Activated naive CD4-positive, alpha-beta T cell treated with anti-CD3 and anti-CD28 coated beads, Interleukin-2, amount 50 U/mL, for 24 hours (primary cell): ENCODE data around the gene CWC22.
"Not testable (repeated sequence)": the region's sequence is repeated elsewhere in the genome, so short reads cannot be mapped to it uniquely, and the experiment has no call there.

Experiments used
- H3K27ac Mint-ChIP-seq: one replicate; pipeline ENCODE4 v1.8.0; 2021; ENCODE audit warnings: mild to moderate bottlenecking, mixed read lengths
- H3K27me3 Mint-ChIP-seq: one replicate; pipeline ENCODE4 v1.8.0; 2021; ENCODE audit warnings: mixed read lengths
- H3K36me3 Mint-ChIP-seq: one replicate; pipeline ENCODE4 v1.8.0; 2021; ENCODE audit warnings: mixed read lengths
- H3K4me1 Mint-ChIP-seq: one replicate; pipeline ENCODE4 v1.8.0; 2021; ENCODE audit warnings: mixed read lengths
- H3K4me3 Mint-ChIP-seq: one replicate; pipeline ENCODE4 v1.8.0; 2021; ENCODE audit warnings: mild to moderate bottlenecking, mixed read lengths
- H3K9me3 Mint-ChIP-seq: one replicate; pipeline ENCODE4 v1.8.0; 2021; ENCODE audit warnings: mixed read lengths

CWC22 gene

DNA sequence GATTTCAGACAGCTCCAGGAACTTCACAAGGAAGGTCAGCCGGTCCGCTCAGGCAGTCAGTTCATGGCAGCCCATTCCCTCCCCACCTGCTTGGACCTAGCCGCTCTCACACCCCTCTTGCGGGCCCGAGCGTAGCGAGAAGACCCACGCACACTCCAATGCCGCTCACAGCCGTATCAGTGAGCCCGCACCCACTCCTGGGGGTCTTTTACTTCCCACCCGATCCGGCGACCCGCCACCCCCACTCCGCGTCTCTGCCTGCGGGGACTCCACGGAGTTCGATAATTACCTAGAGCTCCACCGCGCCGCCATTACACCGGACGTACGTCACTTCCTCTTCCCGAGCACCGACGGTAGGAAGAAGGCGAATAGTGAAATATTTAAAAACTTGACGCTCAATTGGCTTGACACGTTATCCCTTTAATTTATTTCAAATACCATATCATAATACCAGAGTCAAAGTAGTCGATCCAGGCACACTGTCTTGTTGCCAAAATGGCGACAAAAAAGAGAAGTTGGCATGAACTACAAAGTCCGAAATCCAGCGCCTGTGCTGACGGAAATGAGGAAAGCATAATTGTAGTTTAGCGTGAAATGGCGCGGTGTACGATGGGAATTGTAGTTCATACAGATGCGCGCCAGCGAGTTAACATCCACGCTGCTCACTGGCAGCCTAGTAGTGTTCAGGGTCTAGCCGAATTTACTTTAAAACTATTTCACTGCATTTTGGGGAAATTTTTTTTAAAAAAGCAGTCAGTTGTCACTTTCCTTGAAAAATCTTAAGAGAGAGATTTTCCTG, at the start of gene CWC22:
Gene CWC22, minus strand, starts transcription at position 517 of the 799 bp plus-strand sequence. CDS start 13,956 bp downstream, outside the sequence.
- peak within 1 kb of the TSS; percentile 99 for H3K27ac Mint-ChIP-seq
- no peaks in the 10 kb centered on the region for H3K27me3 Mint-ChIP-seq
- H3K36me3 Mint-ChIP-seq: peaks cover 3% of the 10 kb centered on the region
- H3K9me3 Mint-ChIP-seq: no peaks in the 10 kb centered on the region
- H3K4me3 Mint-ChIP-seq: peak within 1 kb of the TSS; percentile 98
- H3K4me1 Mint-ChIP-seq: peaks cover 47% of the 10 kb centered on the region

DNA sequence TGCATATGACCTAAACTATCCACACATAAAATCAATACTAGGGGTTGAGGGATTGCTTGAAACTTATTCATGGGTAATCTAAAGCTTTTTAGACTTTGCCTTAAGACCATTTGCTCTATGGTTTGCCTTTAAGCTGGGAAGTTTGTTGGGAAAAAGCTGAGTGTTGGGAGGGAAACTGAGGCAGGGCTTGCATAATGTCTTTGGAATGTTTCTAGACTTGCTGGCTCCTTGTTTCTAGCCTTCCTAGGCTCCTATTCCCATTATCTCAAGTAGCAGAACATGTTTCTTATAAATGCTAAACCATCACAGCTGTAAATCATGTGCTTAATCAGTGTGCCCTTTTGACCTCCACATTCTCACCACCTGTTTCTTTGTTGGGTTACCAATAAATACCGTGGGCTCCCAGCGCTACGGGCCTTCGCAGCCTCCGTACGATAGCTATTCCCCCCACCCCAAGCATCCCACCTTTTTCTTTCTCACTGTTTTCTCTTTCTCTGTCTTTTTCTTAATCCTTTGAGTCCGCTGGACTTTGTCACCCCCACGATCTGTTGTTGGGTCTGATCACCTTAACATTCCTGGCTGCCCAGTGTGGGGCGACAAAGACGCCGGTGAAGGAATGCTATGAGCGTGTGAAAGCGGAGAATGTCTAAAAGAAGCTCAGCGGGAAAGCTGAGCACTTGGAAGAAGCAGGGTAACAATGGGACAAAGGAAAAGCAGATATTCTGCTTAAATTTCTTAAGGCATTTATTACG, 49.4 kb upstream of the CWC22 start:
- Mint-ChIP-seq H3K4me1 (no peaks in the 10 kb centered on the region), H3K9me3 (no peaks in the 10 kb centered on the region), H3K27ac (no peak overlapping the region), H3K36me3 (no peaks in the 10 kb centered on the region), H3K4me3 (no peak overlapping the region), H3K27me3 (peaks cover 3% of the 10 kb centered on the region)

DNA sequence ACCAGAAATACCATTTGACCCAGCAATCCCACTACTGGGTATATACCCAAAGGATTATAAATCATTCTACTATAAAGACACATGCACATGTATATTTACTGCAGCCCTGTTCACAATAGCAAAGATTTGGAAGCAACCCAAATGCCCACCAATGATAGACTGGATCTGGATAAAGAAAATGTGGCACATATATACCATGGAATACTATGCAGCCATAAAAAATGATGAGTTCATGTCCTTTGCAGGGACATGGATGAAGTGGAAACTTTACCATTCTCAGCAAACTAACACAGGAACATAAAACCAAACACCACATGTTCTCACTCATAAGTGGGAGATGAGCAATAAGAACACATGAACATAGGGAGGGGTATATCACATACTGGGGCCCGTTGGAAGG, 47.5 kb upstream of the CWC22 start:
- H3K27ac Mint-ChIP-seq, H3K27me3 Mint-ChIP-seq, H3K36me3 Mint-ChIP-seq, H3K9me3 Mint-ChIP-seq, H3K4me1 Mint-ChIP-seq, H3K4me3 Mint-ChIP-seq: not testable (repeated sequence)

DNA sequence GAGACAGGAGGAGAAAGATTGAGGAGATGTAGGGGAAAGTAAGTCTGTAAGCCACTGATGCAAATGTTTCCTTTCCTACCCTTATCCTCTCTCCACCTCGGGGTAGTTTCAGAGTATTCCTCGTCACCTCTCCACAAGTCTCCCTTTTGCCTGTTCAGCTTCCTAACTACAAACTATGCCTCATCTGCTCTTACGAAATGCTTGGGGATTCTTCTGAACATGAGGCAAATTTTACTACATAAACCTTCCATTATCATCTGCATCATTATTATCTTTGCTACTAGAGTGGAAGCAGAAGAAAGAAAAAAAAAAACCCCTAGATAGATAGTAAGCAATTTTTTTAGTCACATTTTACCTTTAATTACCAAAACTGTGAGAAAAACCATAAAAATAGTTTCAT, 43.1 kb upstream of the CWC22 start:
- no peaks in the 10 kb centered on the region for H3K36me3 Mint-ChIP-seq
- peaks cover 16% of the 10 kb centered on the region for H3K27me3 Mint-ChIP-seq
- no peak overlapping the region for H3K4me3 Mint-ChIP-seq
- H3K9me3 Mint-ChIP-seq: no peaks in the 10 kb centered on the region
- no peaks in the 10 kb centered on the region for H3K4me1 Mint-ChIP-seq
- H3K27ac Mint-ChIP-seq: no peak overlapping the region

DNA sequence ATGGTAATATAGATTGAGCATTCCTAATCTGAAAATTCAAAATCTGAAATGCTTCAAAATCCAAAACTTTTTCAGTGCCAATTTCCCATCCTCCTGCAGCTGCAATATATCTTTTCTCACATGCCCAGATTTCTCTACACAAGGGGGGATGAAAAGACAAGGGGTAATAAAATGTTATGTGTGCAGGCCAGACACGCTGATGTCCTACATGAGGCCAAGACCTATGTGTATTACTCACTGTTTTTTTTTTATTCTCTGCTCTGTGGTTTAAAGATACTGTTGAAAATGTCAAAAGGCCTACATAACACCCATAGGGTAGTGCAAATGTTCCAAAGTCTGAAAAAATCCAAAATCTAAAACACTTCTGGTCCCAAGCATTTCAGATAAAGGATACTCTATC, 41.2 kb upstream of the CWC22 start:
- no peaks in the 10 kb centered on the region for H3K36me3 Mint-ChIP-seq
- H3K4me1 Mint-ChIP-seq: no peaks in the 10 kb centered on the region
- H3K27me3 Mint-ChIP-seq: peaks cover 20% of the 10 kb centered on the region
- no peak overlapping the region for H3K27ac Mint-ChIP-seq
- no peaks in the 10 kb centered on the region for H3K9me3 Mint-ChIP-seq
- no peak overlapping the region for H3K4me3 Mint-ChIP-seq

DNA sequence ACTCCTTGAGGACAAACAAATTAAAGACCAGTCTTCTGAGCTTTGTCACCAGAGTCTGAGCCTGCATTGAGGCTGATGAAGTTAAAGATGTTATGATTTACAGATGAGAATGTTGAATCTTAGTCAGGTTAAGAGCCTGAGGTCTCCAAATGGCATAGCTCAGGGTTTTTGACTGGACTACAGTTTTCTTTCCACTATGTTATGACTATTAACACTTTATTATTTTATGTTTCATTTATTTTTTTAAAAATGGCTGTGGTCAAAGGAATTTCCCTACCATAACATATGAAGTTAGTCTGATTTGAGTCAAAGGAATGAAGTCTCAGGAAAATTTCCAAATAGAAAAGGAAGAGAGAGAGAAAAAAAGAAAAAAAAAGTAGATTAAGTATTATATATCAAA, 39.7 kb upstream of the CWC22 start:
- H3K27me3 Mint-ChIP-seq: peaks cover 19% of the 10 kb centered on the region
- H3K36me3 Mint-ChIP-seq: no peaks in the 10 kb centered on the region
- H3K4me3 Mint-ChIP-seq: no peak overlapping the region
- no peaks in the 10 kb centered on the region for H3K4me1 Mint-ChIP-seq
- H3K9me3 Mint-ChIP-seq: no peaks in the 10 kb centered on the region
- H3K27ac Mint-ChIP-seq: no peak overlapping the region

DNA sequence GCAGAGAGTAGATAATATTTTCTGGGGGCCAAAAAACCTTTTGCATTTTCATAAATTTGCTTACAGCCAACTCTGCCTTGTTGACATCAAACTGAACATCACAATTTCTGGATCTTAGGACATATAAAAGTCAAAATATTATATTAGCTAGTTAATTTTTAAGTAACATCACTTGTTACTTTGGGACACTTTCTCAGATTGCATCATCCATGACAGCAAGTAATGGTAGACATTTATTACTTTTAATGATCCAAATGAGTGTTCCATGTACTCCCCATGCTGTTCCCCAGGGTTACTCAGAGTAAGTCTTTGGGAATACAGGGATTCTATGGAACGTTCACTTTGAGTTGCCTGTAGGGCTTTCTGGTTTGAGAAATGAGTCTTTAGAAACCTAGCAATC, 39.1 kb upstream of the CWC22 start:
- Mint-ChIP-seq H3K4me3 (no peak overlapping the region), H3K27me3 (peaks cover 19% of the 10 kb centered on the region), H3K9me3 (no peaks in the 10 kb centered on the region), H3K4me1 (no peaks in the 10 kb centered on the region), H3K36me3 (no peaks in the 10 kb centered on the region), H3K27ac (no peak overlapping the region)

DNA sequence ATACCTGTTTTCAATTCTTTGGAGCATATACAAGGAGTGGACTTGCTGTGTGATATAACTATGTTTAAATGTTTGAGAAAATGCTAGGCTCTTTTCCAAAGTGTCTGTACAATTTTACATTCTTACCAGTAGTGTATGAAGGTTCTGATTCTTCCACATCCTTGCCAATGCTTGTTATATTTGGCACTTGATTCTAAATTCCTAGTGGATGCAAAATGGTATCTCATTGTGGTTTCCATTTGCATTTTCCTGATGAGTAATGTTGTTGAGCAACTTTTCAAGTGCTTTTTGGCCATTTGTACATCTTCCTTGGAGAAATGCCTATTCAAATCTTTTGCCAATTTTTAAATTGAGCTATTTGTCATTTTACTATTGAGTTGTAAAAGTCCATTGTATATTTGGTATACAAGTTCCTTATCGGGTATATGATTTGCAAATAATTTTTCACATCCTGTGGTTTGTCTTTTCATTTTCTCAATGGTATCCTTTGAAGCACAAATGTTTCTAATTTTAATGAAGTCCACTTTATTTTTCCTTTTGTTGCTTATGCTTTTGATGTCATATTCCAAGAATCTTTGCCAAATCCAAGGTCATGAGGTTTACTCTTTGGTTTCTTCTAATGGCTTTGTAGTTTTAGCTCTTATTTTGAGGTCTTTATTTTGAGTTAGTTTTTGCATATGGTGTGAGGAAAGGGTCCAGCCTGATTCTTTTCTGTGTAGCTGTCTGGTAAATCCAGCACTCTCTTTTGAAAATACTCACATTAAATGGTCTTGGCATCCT, 33.2 kb upstream of the CWC22 start:
- no peaks in the 10 kb centered on the region for H3K9me3 Mint-ChIP-seq
- H3K27ac Mint-ChIP-seq: no peak overlapping the region
- H3K4me1 Mint-ChIP-seq: no peaks in the 10 kb centered on the region
- H3K27me3 Mint-ChIP-seq: peaks cover 22% of the 10 kb centered on the region
- no peaks in the 10 kb centered on the region for H3K36me3 Mint-ChIP-seq
- H3K4me3 Mint-ChIP-seq: no peak overlapping the region

DNA sequence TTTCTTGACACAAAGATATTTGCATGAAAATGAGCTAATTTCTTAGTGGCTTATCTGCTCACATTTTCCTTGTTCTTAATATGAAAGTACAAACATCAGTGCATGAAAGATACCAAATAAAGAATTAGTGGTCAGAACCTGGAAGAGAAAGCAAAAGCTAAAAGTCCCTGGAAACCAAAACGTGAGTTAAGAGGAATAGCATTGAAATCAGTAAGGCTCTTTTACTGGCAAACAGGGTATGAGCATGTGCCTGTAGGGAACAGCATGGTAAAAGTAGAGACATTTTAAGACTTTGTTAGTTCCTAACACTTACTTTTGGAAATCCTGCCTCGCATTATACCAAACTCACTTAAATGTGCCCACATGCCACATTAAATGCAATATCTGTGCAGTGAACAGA, 31.9 kb upstream of the CWC22 start:
- Mint-ChIP-seq H3K4me1 (no peaks in the 10 kb centered on the region), H3K4me3 (no peak overlapping the region), H3K9me3 (no peaks in the 10 kb centered on the region), H3K27me3 (peaks cover 22% of the 10 kb centered on the region), H3K27ac (no peak overlapping the region), H3K36me3 (no peaks in the 10 kb centered on the region)

DNA sequence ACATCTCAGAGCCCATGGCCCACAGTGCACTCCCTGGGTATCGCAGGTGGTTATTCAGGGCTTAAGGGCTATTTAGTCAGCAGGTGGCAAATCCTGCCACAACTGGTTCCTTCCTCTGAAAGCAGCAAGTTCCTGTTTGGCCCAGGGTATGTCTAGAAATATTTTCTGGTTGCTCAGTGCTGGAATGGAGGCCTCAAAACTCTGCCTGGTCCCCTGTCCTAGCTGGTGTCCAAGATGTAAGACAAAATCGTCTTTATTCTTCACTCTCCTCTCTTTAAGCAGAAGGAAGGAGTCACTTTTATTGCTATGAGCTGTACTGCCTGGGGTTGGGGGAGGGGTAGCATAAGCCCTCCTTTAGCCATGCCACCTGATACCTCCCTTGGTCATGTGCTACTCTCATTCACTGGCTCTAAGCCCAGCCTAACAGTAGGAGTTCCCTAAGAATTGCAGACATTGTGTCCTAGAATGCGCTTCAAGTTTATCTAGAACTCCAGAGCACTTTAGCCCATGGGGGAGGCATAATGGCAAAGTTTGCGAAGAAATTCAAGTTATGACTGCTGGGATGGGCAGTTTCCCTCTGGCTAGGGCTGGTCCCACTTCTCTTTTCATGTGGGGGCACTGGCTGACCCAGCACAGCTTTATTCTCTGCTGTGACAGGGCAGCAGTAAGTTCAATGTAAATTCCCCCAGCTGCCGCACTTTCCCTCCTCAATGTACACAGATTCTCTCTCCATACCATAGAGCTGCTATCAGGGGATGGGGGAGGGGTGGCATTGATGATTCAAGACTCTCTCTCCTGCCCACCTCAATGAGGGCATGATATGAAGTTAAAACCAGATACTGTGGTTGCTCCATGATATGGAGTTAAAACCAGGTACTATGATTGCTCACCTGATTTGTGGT, 27.1 kb upstream of the CWC22 start:
- H3K4me1 Mint-ChIP-seq: no peaks in the 10 kb centered on the region
- H3K9me3 Mint-ChIP-seq: peaks cover 19% of the 10 kb centered on the region
- no peak overlapping the region for H3K4me3 Mint-ChIP-seq
- H3K27me3 Mint-ChIP-seq: peaks cover 39% of the 10 kb centered on the region
- H3K27ac Mint-ChIP-seq: no peak overlapping the region
- H3K36me3 Mint-ChIP-seq: peaks cover 4% of the 10 kb centered on the region

DNA sequence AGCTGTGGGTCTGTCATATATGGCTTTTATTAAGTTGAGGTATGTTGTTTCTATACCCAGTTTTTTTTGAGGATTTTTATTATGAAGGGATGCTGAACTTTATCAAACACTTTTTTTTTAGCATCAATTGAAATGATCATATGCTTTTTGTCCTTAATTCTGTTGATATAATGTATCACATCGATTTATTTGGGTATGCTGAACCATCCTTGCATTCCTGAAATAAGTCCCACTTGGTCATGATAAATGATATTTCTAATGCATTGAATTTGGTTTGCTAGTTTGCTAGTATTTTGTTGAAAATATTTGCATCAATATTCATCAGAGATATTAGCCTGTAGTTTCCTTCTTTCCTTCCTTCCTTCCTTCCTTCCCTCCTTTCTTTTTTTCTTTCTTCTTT, 22.5 kb upstream of the CWC22 start:
- H3K27me3 Mint-ChIP-seq: peaks cover 35% of the 10 kb centered on the region
- H3K4me3 Mint-ChIP-seq: no peak overlapping the region
- H3K9me3 Mint-ChIP-seq: peaks cover 22% of the 10 kb centered on the region
- no peaks in the 10 kb centered on the region for H3K4me1 Mint-ChIP-seq
- peaks cover 5% of the 10 kb centered on the region for H3K36me3 Mint-ChIP-seq
- H3K27ac Mint-ChIP-seq: no peak overlapping the region

DNA sequence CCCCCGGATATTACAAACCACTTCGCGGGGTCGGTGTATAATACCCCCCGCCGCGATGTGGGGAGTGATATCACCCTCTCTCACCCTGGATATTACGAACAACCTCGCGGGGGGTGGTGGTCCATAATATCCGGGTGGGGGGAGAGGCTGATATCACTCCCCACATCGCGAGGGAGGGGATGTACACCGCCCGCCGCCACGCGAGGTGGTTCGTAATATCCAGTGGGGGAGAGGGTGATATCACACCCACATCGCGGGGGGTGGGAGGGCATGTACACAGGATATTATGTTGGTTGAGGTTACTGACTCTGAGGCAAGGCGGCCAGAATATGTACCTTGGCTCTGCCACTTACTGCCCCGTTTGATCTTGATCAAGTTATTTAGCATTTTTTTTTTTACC, 14.8 kb upstream of the CWC22 start:
- H3K27me3 Mint-ChIP-seq: peaks cover 7% of the 10 kb centered on the region
- no peak overlapping the region for H3K27ac Mint-ChIP-seq
- no peaks in the 10 kb centered on the region for H3K4me1 Mint-ChIP-seq
- no peaks in the 10 kb centered on the region for H3K9me3 Mint-ChIP-seq
- no peaks in the 10 kb centered on the region for H3K36me3 Mint-ChIP-seq
- no peak overlapping the region for H3K4me3 Mint-ChIP-seq

DNA sequence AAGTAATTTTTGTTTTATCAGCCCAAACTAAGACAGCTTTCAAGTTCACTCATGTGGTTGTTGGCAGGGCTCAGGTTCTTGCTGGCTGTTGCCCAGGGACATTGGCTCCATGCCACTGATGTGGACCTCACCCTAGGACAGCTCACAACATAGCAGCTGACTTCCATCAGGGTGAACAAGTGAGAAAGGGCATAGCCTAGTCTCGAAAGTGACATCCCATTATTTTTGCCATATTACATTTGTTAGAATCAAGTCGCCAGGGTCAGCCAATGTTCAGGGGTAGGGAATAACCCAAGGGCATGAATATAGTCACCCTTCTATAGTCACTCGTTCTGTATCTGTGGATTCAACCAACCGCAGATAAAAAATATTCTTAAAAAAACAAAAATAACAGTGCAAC, 10.7 kb upstream of the CWC22 start:
- no peak overlapping the region for H3K4me3 Mint-ChIP-seq
- H3K27ac Mint-ChIP-seq: no peak overlapping the region
- no peaks in the 10 kb centered on the region for H3K4me1 Mint-ChIP-seq
- H3K27me3 Mint-ChIP-seq: peaks cover under 1% of the 10 kb centered on the region
- no peaks in the 10 kb centered on the region for H3K9me3 Mint-ChIP-seq
- H3K36me3 Mint-ChIP-seq: no peaks in the 10 kb centered on the region

DNA sequence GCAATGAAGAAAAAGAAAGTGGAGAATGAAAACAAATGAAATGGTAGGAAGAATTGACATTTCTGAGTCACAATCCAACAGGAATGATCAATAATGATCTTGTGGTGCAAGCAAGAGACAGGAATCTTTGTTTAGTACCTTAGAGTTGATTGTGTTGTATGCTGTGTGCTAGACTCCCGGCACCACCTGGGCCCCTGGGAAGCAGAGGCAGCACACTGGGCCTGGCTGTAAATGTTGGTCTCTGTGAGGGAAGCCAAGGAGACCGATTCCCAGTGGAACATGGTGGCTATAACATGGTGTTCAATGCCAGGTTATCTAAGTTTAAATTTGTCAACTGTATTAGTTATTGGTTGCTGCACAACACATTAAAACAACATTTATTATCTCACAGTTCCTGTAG, 9.8 kb upstream of the CWC22 start:
- Mint-ChIP-seq H3K9me3 (no peaks in the 10 kb centered on the region), H3K27me3 (no peaks in the 10 kb centered on the region), H3K4me1 (no peaks in the 10 kb centered on the region), H3K36me3 (no peaks in the 10 kb centered on the region), H3K27ac (no peak overlapping the region), H3K4me3 (no peak overlapping the region)
